ENCODE data around the gene LARGE1.

The LARGE1 gene

DNA sequence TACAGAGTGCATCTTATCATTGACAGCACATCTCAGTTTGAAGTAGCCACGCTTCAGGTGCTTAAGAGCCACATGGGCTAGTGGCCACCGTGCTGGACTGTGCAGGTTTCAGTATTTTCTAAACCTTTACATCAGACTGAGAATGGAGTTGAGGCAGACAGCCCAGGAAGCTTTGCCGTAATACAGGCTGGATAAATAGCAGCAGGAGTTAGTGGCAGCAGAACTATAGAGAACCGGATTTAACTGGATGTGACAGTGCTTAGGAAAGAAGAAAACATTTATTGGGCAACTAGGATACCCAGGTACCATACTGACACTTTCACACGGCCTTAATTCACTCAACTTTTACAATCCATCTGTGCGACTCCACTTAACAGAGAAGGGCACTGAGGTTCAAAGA is 145.5 kb downstream of the LARGE1 start:
- Histone ChIP-seq H3K4me1 (ENCODE audit: insufficient read depth, low read length) (peaks cover 9% of the 10 kb centered on the region), H3K9me3 (ENCODE audit: insufficient read depth, low read depth, low read length) (no peaks in the 10 kb centered on the region), H3K9ac (ENCODE audit: low read depth, low read length) (no peak overlapping the region), H3K36me3 (ENCODE audit: insufficient read depth, low read length) (no peaks in the 10 kb centered on the region), H3K4me3 (ENCODE audit: low read length) (no peak overlapping the region), H3K27me3 (ENCODE audit: insufficient read depth, low read length) (no peaks in the 10 kb centered on the region), H3K27ac (ENCODE audit: low read depth, low read length) (no peak overlapping the region)
- 96% methylated on average over 6 of the region's 6 CpGs for WGBS

DNA sequence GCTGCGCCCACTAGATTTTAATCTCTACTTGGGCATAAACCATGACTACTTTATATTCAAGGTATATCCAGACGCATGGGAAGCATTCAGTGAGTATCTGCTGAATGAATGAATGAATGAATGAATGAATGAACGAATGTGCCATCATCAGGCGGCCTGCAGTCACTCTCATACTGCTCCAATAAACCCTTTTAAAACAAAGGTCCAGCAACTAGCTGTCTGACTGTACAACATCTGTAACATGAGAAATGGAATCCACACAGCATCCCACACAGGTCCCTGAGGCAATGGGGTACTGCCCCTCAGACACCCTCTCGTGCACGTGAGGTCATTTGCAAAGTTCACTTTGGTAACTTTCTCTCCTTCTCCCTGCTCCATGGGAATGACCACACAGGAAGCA is 147.5 kb downstream of the LARGE1 start:
- Histone ChIP-seq H3K4me1 (ENCODE audit: insufficient read depth, low read length) (peaks cover 23% of the 10 kb centered on the region), H3K27ac (ENCODE audit: low read depth, low read length) (no peak overlapping the region), H3K9ac (ENCODE audit: low read depth, low read length) (no peak overlapping the region), H3K9me3 (ENCODE audit: insufficient read depth, low read depth, low read length) (no peaks in the 10 kb centered on the region), H3K27me3 (ENCODE audit: insufficient read depth, low read length) (no peaks in the 10 kb centered on the region), H3K36me3 (ENCODE audit: insufficient read depth, low read length) (no peaks in the 10 kb centered on the region), H3K4me3 (ENCODE audit: low read length) (no peak overlapping the region)
- 90% methylated on average over 6 of the region's 6 CpGs for whole genome bisulfite sequencing

DNA sequence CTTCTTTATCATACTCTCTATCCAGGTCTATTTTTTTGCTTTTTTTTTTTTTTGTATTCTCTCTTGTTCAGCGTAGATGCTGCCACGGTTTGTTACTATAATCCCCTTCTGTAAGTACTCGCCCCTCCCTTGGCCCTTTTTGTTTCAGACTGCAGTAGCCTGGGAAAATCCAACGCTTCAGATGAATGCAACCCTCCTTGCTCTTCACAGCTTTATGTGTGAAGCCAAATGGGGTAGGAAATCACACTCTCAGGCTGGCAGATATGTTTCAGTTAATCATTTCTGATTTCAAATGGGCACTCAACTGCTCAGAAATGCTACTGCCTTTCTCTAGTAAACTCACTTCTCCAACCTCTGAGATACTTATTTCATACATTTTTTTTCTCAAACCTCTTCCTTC is 149.1 kb downstream of the LARGE1 start:
- no peaks in the 10 kb centered on the region for H3K27me3 ChIP-seq (ENCODE audit: insufficient read depth, low read length)
- H3K4me3 ChIP-seq (ENCODE audit: low read length) = no peak overlapping the region
- WGBS = 83% methylated on average over 4 of the region's 4 CpGs
- no peaks in the 10 kb centered on the region for H3K9me3 ChIP-seq (ENCODE audit: insufficient read depth, low read depth, low read length)
- peaks cover 23% of the 10 kb centered on the region for H3K4me1 ChIP-seq (ENCODE audit: insufficient read depth, low read length)
- H3K36me3 ChIP-seq (ENCODE audit: insufficient read depth, low read length) = no peaks in the 10 kb centered on the region
- no peak overlapping the region for H3K9ac ChIP-seq (ENCODE audit: low read depth, low read length)
- no peak overlapping the region for H3K27ac ChIP-seq (ENCODE audit: low read depth, low read length)

DNA sequence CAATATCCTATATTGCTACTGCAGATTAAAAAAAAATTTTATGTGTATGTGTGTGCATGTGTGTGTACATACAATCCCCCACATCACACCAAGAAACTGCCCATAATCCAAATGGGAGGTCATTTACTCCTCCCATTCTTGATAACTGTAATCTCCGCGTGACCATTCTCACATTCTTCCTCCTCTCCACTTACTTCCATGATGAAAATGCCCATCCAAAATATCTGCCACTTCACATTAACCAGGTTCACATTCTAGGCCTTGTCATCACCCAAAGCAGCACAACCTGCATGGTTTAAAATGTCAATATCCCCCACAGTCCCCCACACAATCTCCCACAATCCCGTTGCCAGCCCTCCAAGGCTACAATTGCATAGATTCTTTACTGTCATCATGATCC is 149.6 kb downstream of the LARGE1 start:
- no peaks in the 10 kb centered on the region for H3K9me3 ChIP-seq (ENCODE audit: insufficient read depth, low read depth, low read length)
- no peak overlapping the region for H3K9ac ChIP-seq (ENCODE audit: low read depth, low read length)
- H3K4me3 ChIP-seq (ENCODE audit: low read length) = no peak overlapping the region
- no peaks in the 10 kb centered on the region for H3K27me3 ChIP-seq (ENCODE audit: insufficient read depth, low read length)
- H3K36me3 ChIP-seq (ENCODE audit: insufficient read depth, low read length) = no peaks in the 10 kb centered on the region
- WGBS = 93% methylated on average over 3 of the region's 3 CpGs
- H3K4me1 ChIP-seq (ENCODE audit: insufficient read depth, low read length) = peaks cover 20% of the 10 kb centered on the region
- H3K27ac ChIP-seq (ENCODE audit: low read depth, low read length) = no peak overlapping the region

DNA sequence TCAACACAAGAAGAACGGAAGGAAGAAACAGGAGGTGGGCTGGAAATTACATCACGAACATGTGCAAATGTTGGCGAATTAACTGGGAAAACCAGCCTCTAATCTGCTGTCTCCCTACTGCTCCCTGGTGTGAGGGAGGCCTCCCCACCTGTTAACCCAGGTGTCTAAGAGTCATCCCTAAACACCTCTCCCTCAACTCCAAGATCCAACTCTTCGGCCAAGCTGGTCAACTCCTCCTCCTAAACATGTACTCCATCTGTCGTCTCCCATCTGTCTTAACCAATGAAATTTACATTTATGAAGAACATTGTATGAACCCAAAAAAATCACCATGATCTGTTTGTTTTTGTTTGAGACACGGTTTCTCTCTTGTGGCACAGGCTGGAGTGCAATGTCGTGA is 154.2 kb downstream of the LARGE1 start:
- Histone ChIP-seq H3K9ac (ENCODE audit: low read depth, low read length) (no peak overlapping the region), H3K27me3 (ENCODE audit: insufficient read depth, low read length) (no peaks in the 10 kb centered on the region), H3K36me3 (ENCODE audit: insufficient read depth, low read length) (peaks cover 2% of the 10 kb centered on the region; the same call in 1 of the 2 replicates), H3K9me3 (ENCODE audit: insufficient read depth, low read depth, low read length) (no peaks in the 10 kb centered on the region), H3K27ac (ENCODE audit: low read depth, low read length) (no peak overlapping the region), H3K4me3 (ENCODE audit: low read length) (no peak overlapping the region), H3K4me1 (ENCODE audit: insufficient read depth, low read length) (peaks cover 16% of the 10 kb centered on the region)
- 93% methylated on average over 7 of the region's 7 CpGs for WGBS

DNA sequence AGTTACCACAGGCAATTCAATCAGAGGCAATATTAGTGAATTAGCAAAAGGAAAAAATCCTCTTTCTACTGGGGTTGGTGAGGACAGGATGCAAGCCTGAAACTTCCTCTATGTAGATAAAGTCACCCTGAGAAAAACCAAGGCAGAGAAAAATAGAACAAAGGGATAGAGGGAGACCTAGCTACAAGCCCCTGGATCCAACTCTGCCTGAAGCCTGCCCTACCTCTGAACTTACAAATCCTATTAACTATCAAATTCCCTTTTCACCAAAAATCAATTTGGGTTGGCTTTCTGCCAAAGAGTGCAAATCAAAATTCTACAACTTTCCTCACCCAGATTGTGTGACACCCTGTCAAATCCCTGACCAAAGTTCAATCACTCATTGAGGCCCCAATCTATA is 161.3 kb downstream of the LARGE1 start:
- Histone ChIP-seq H3K9me3 (ENCODE audit: insufficient read depth, low read depth, low read length) (no peaks in the 10 kb centered on the region), H3K9ac (ENCODE audit: low read depth, low read length) (no peak overlapping the region), H3K36me3 (ENCODE audit: insufficient read depth, low read length) (peaks cover 15% of the 10 kb centered on the region), H3K4me1 (ENCODE audit: insufficient read depth, low read length) (peaks cover 28% of the 10 kb centered on the region), H3K27ac (ENCODE audit: low read depth, low read length) (no peak overlapping the region), H3K27me3 (ENCODE audit: insufficient read depth, low read length) (no peaks in the 10 kb centered on the region), H3K4me3 (ENCODE audit: low read length) (no peak overlapping the region)

DNA sequence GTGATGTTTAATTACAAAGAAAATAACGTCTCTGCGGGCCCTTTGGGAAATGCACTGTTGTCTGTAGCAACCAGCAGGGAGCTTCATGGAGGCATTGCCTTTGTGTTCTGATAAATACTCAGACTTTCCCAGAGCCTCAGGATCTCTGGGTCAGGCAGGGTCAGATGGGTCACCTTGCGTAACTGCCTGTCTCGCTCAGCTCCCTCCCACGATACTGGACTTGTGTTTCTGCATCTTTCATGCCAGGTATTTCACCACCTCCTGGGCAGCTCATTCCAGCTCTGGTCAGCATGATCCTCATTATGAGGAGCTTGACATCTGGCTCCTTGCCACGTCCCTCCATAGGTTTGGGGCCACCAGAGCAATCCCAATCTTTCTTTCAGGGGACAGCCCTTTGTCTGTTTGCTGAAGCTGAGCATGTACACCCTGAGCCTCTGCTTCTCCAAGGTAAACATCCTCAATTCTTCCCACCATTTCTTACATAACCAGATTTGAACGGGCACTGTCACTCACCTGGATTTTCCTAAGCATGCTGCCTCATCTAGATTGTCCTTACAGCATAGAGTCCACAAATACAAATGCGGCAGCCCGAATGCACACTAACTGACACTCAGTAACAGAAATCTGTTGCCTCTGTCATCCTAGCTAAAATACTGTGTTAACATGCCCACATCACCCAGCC is 162.3 kb downstream of the LARGE1 start:
- Histone ChIP-seq H3K36me3 (ENCODE audit: insufficient read depth, low read length) (peaks cover 17% of the 10 kb centered on the region), H3K9ac (ENCODE audit: low read depth, low read length) (no peak overlapping the region), H3K27ac (ENCODE audit: low read depth, low read length) (peak overlapping the region; percentile 31; the same call in 1 of the 2 replicates), H3K27me3 (ENCODE audit: insufficient read depth, low read length) (no peaks in the 10 kb centered on the region), H3K4me1 (ENCODE audit: insufficient read depth, low read length) (peaks cover 28% of the 10 kb centered on the region), H3K9me3 (ENCODE audit: insufficient read depth, low read depth, low read length) (no peaks in the 10 kb centered on the region), H3K4me3 (ENCODE audit: low read length) (no peak overlapping the region)
- WGBS = 67% methylated on average over 9 of the region's 9 CpGs

DNA sequence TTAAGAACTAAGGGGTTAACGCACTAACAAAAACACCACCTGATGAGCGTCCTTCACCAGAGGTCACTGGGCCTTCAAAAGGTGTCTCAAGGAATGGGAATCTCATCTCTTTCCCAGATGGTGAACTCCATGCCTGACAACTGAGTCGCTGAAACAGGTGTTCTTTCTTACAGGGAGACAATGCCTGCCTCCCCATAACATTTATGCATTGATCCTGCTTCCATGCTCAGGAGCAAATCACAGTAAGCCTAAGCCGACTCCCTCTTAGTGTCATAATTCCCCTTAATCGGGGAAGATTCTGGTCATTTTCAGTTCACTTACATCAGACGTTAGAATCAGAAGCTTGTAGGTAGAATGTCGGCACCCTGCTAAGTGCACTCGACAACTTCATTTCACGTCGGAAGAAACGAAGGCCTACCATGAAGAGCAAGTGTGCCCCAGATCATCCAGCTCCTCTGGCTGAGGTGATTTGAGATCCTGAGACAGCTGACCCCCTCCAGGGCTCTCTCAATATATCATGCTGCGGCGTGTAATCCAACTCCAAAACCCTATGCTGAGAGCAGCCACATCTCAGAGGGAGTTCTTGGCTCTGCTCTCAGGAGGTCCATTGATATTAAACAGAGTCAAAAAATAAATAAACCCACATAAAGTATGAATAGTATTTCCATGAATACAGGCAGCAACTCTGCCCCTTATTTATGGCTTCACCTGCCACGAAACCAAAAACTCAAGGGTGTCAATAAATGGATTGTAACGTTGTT is 163.1 kb downstream of the LARGE1 start:
- H3K27ac ChIP-seq (ENCODE audit: low read depth, low read length) = peak overlapping the region; percentile 11; the same call in 1 of the 2 replicates
- no peak overlapping the region for H3K4me3 ChIP-seq (ENCODE audit: low read length)
- WGBS = 64% methylated on average over 15 of the region's 15 CpGs

DNA sequence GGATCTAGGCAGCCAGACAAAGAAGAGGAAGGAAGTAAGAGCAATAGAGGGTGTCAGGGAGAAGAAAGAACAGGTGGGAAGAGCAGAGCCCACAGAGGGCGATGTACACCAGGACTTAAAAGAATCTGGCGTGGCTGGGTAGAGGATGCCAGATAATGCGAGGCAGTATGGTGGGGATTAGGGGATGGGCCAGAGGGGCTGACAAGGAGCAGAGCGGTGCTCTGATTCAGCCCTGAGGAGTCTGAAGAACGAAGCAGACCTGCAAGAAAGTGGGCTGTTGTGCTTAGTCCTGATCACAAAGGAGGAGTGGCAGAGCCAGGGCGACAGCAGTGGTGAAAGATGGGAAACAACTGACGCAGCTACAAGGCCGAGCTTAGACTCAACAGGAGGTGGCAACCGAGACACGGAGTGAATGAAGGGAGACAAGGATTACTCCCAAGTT is 163.7 kb downstream of the LARGE1 start:
- Histone ChIP-seq H3K27me3 (ENCODE audit: insufficient read depth, low read length) (no peaks in the 10 kb centered on the region), H3K4me3 (ENCODE audit: low read length) (no peak overlapping the region), H3K9ac (ENCODE audit: low read depth, low read length) (no peak overlapping the region), H3K27ac (ENCODE audit: low read depth, low read length) (no peak overlapping the region), H3K9me3 (ENCODE audit: insufficient read depth, low read depth, low read length) (no peaks in the 10 kb centered on the region), H3K4me1 (ENCODE audit: insufficient read depth, low read length) (peaks cover 28% of the 10 kb centered on the region), H3K36me3 (ENCODE audit: insufficient read depth, low read length) (peaks cover 17% of the 10 kb centered on the region)
- WGBS = 58% methylated on average over 10 of the region's 10 CpGs

More for the DNA sequence above, 163.1 kb downstream of the LARGE1 start:
- Histone ChIP-seq H3K9ac (ENCODE audit: low read depth, low read length) (no peak overlapping the region), H3K36me3 (ENCODE audit: insufficient read depth, low read length) (peaks cover 17% of the 10 kb centered on the region), H3K27me3 (ENCODE audit: insufficient read depth, low read length) (no peaks in the 10 kb centered on the region), H3K4me1 (ENCODE audit: insufficient read depth, low read length) (peaks cover 28% of the 10 kb centered on the region), H3K9me3 (ENCODE audit: insufficient read depth, low read depth, low read length) (no peaks in the 10 kb centered on the region)

DNA sequence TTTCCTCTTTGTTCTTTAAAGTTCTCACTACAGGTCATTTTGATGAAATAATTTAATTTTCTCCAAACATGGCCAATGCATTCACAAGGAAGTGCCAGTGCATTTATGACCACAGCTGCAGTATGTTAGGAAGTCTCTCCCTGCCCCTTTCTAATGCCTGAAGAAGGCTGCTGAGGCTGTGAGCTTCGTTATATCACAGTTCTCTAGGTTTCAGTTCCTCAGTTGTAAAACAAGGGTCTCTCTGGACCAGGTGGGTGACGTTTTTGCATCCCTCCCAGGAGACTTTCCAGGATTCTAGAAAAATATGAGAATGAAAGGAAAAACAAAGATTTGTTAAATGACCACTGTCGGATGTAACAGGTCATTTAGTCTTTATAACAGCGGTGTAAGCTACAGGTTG is 171.6 kb downstream of the LARGE1 start:
- WGBS = 96% methylated on average over 4 of the region's 4 CpGs
- Histone ChIP-seq H3K27ac (ENCODE audit: low read depth, low read length) (no peak overlapping the region), H3K27me3 (ENCODE audit: insufficient read depth, low read length) (no peaks in the 10 kb centered on the region)

DNA sequence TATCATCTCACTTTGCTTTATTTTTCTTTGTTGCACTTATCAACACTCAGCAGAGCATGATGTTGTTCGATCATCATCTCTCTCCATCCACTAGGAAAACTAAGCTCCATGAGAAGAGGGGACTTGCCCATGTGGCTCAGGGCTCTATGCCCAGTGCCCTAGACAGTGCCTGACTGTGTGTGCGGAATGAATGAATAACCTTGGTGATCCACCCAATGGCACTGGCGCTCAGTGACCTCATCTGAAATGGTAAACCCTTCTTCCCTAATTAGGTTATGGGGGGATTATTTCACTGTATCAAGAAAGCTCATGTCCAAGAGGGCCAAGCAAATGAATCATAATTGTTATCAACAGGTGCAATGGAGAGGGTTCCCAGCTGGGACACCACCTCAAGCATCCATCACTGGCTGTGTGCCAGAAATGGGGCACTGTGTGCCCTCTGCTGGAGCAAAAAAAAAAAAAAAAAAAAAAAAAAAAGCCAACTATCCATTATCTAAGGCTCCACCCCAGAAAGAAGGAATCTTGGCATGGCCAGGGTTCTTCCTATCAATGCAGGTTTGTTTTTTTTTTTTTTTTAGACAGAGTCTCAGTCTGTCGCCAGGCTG is 172.6 kb downstream of the LARGE1 start:
- 96% methylated on average over 4 of the region's 4 CpGs for WGBS
- no peaks in the 10 kb centered on the region for H3K9me3 ChIP-seq (ENCODE audit: insufficient read depth, low read depth, low read length)
- H3K9ac ChIP-seq (ENCODE audit: low read depth, low read length) = no peak overlapping the region
- H3K27ac ChIP-seq (ENCODE audit: low read depth, low read length) = no peak overlapping the region
- H3K4me1 ChIP-seq (ENCODE audit: insufficient read depth, low read length) = no peaks in the 10 kb centered on the region
- H3K36me3 ChIP-seq (ENCODE audit: insufficient read depth, low read length) = peaks cover 10% of the 10 kb centered on the region
- no peaks in the 10 kb centered on the region for H3K27me3 ChIP-seq (ENCODE audit: insufficient read depth, low read length)
- H3K4me3 ChIP-seq (ENCODE audit: low read length) = no peak overlapping the region

More for the DNA sequence above, 171.6 kb downstream of the LARGE1 start:
- H3K36me3 ChIP-seq (ENCODE audit: insufficient read depth, low read length) = peaks cover 12% of the 10 kb centered on the region
- H3K4me3 ChIP-seq (ENCODE audit: low read length) = no peak overlapping the region
- no peaks in the 10 kb centered on the region for H3K4me1 ChIP-seq (ENCODE audit: insufficient read depth, low read length)
- H3K9me3 ChIP-seq (ENCODE audit: insufficient read depth, low read depth, low read length) = no peaks in the 10 kb centered on the region
- H3K9ac ChIP-seq (ENCODE audit: low read depth, low read length) = no peak overlapping the region
